Measurements from ENCODE around the gene LYPD4.

The LYPD4 gene

DNA sequence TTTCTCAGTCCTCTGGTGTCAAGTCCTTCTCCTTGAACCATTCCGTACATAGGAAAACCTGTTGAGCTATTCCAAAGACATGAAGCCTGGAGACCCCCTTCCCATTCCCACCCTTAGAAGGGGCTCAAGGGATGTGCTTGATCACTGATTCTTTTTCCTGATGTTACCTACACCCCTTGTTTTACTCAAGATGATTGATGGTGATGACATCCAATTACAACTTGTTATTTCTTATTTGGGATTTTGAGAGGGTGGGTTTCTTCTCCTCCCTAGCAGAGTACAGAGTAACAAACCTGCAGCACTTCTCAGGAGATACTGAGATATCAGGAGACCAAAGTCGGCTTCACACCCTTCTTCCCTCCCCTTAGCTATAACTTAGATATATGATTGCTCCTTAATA lies 8.9 kb upstream of the LYPD4 start:
- no peak for DNase-seq (ENCODE audit: low read depth in 3 of 3, low spot score in 1 of 3)

DNA sequence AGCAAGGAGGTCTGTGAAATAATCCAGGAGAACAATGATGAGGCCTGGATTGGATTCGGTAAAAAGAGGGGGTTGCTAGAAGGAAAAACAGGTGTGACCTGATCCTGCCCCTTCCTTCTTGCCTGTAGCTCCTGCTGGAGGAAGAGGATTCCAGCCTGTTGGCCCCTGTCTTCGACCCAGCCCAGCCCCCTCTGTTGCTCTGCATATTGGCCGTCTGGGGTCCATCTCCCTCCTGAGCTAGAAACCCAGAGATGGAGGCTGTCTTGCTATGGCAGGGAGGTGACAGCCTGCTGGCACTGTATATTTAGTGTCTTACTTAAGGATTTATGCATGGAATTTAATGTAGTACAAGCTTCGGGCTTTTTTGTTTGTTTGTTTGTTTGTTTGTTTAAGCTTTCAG lies 7.0 kb upstream of the LYPD4 start:
- no peak for DNase-seq (ENCODE audit: low read depth in 3 of 3, low spot score in 1 of 3)

DNA sequence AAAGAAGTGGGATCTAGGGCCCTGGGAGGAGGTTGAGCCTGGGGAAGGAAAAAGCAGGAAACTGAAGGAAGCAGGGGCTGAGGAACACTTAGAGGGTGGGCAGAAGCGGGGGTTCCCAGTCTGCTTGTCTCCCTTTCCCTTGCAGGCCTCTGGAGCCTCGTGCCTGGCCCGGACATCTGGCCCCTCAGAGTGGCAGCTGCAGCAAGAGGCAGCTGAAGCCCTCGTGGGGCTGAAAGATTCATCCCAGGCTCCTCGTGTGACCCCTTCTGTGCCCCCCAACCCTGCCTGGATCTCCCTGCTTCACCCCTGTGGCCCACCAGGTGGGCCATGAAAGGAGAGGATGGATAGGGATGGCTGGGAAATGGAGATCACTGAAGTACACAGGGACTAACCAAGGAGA lies 5.9 kb upstream of the LYPD4 start:
- DNase-seq (ENCODE audit: low read depth in 3 of 3, low spot score in 1 of 3), result no peak

DNA sequence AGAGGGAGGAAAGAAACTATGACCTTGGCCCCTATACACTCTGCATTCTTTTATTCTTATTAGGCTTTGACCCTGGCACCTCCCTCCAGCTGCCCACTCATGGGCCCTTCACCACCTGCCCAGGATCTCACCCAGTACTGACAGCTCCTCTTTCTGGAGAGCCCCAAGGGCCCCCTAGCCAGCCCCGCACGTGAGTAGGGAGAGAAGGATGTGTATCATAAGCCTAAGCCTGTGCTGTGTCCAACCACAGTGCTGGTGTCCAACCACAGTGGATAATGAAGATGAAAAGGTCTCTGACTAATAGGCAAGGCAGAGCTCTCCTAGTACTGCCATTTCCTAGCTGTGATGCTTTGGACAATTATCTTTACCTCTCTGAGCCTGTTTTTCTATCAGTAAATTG lies 4.6 kb upstream of the LYPD4 start:
- DNase-seq (ENCODE audit: low read depth in 3 of 3, low spot score in 1 of 3), result no peak

DNA sequence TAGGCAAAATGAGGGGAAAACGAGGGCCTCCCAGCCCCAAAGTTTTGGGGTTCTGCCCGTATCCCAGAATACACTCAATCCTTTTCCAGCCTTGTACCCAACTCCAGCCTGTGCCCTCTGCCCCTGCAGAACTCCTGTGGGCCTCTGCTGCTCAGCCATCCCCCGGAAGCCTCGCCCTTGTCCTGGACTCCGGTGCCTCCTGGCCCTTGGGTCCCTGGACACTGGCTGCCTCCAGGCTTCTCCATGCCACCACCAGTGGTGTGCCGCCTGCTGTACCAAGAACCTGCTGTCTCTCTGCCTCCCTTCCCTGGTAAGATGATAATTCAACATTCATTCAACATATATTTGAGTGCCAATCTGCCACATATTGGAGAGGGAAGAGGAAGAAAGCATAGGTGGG lies 4.2 kb upstream of the LYPD4 start:
- no peak for DNase-seq (ENCODE audit: low read depth in 3 of 3, low spot score in 1 of 3)

DNA sequence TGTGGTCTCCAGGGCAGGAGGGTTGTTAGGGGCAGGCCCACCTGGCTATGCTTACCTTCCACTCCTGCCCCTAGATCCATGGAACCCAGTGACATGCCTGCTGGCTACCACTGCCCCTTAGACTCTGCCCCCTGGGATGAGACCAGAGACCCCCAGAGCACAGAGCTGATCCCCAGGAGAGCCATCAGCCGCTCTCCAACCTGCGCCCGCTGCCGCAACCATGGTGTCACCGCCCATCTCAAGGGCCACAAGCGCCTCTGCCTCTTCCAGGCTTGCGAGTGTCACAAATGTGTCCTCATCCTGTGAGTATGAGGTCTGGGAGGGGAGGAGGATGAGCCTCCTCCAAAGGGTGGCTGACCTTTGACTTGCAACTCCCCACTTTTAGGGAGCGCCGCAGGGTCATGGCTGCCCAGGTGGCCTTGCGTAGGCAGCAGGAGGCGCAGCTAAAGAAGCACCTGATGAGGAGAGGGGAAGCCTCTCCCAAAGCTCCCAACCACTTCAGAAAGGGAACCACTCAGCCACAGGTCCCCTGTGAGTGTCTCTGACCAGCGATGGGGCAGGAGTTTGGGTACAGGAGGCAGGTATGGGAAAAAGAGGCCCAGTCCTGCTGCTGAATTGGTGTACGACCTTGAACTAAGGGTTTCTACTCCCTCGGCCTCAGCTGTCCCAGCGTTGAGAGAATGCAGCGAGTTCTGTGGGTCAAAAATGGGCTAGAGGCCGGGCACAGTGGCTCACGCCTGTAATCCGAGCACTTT lies 3.0 kb upstream of the LYPD4 start:
- DNase-seq (ENCODE audit: low read depth in 3 of 3, low spot score in 1 of 3), result no peak

DNA sequence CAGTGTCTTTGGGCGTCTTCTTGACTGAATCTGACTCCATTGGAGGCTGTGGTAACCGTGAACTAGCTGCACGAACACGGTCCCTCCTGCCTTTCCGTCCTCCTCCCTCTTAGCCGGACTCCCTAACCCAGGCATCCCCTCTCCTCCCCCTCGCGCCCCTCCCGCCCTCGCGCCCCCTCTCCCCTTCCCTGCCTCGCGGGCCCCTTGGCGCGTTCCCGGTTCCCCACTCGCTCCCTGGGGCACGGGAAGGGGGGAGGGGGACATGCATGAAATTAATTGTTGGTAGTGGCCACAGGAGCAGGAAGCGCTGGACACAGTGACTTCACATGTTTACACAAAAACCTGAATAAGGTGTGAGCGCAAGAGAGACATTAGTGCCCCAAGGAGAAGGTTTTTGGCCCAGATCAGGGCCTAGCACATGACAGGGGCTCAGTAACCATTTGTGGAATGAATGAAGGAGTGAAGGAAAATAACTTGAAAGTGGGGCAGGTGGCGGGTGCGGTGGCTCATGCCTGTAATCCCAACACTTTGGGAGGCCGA lies 638 bp upstream of the LYPD4 start:
- no peak for DNase-seq (ENCODE audit: low read depth in 3 of 3, low spot score in 1 of 3)

DNA sequence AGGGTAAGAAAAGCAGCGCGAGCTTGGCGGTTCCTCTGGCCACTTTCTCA lies 343 bp upstream of the LYPD4 start, which contains the start of gene DMRTC2:
Gene DMRTC2 (plus strand): TSS at position 42 of the 50 bp plus-strand sequence. CDS start 2,387 bp downstream, outside the sequence.
- DNase-seq (ENCODE audit: low read depth in 3 of 3, low spot score in 1 of 3), result no peak

DNA sequence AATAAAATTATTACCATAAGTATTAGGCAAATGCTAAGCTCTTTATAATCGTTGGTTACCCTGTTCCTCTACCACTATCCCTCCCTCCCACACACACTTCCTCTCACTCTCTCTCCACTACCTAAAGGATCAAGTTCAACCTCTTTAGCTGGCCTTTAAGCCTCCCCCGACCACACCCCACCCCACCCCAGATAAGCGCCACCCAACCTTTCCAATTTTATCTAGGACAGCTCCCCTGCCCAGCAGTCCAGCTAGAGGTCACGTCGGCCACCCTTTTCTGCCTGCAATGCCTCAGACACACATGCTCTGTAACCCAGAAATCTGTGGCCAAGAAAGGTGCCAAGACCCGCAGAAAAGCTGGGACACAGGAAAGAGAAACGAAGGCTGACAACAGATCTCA lies 1.1 kb downstream of the LYPD4 start:
- DNase-seq (ENCODE audit: low read depth in 3 of 3, low spot score in 1 of 3), result no peak

DNA sequence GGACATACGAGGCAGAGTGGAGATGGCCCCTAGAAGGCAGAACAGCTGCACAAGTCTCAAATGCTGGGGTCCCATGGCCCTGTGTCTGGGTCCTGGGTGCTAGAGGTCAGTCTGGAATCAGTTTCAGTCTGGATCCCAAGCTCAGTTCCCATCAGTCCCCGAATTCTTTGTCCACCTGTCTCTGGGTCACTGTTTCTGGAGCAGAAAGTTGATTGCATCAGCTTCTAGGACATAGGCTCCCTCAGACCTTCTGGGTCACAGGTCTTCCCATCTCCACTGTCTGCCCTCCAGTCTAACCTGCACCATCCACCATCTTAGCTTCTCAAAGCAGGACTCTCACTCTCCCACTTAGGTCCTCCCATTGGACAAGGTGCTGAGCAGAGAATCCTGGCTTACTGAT lies 5.3 kb downstream of the LYPD4 start:
- no peak for DNase-seq (ENCODE audit: low read depth in 3 of 3, low spot score in 1 of 3)

DNA sequence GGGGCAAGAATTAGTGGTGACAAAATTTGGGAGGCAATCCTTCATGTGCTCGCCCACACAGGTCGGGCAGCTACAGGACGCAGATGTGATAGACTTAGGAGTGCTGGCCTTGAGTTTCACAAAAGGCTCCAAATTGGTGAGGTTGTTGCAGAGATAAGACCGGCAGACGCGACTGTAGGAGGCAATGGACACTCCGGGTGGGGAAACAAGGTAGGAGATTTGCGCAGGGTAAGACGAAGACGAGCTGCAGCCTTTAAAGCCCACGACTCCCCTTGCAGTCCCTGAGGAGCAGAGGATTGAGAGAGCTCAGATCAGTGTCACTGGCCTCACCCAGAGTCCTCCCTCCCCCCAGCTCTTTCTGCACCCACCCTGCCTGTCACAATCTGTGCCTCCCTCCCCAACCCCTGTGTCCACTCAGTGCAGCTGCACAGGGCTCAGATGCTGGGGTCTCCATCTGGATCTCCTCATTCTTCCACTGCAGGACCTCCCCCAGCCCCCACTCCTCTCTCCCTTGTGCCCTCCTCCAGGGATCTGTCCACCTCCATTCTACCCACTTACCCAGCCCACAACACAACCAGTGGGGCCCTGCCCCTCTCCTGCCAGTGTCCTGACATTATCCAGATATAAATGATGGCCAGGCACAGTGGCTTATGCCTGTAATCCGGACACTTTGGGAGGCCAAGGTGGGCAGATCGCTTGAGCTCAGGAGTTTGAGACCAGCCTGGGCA lies 6.3 kb downstream of the LYPD4 start:
- DNase-seq (ENCODE audit: low read depth in 3 of 3, low spot score in 1 of 3), result no peak

DNA sequence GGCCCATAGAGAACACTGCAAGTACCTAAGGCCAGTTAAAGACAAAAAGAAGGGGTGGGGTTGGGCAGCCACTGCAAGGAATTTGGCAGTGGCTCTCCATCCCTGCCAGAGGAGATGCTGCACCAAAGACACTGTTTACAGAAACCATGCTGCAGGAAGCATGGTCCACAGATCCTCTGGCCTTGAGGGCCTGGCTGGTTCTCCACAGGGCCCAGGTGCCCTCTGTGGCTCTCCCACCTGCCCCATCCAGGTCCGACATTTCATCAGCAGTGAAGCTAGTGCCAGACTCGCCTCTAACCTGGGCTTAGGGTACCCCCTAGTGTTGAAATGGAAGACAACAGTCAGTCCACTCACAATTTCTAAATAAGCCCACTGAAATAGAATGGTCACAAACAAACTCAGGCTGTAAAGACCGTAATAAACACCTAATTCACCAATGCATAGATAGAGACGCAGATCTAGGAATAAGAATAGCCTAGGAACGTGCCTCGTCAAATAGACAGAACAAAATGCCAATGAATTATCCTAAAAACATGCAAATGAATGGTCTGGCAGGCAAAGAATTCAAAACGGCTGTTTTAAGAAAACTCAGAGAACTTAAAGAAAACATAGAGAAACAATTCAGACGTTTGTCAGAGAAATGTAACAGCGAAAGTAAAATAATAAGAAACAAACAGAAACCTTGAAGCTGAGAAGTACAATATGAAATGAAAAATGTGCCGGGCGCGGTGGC lies 23.3 kb downstream of the LYPD4 start:
- DNase-seq (ENCODE audit: low read depth in 3 of 3, low spot score in 1 of 3), result peak in 1 of 3 donors; percentile 22

DNA sequence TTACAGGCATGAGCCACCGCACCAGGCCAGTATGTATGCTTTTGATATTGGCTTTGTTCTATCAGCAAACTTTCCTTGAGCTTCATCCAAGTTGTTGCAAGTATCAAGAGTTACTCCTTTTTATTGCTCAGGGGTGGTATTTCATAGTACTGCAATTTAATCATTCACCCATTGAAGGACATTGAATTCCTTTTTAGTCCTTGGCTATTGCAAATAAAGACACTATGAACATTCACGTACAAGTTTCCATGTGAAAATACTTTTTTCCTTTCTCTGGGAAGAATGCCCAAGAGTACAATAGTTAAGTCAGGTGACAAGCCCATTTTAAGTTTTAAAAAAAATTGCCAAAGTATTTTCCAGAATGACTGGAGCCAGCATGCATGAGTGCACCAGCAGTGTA lies 27.7 kb downstream of the LYPD4 start:
- no peak for DNase-seq (ENCODE audit: low read depth in 3 of 3, low spot score in 1 of 3)

DNA sequence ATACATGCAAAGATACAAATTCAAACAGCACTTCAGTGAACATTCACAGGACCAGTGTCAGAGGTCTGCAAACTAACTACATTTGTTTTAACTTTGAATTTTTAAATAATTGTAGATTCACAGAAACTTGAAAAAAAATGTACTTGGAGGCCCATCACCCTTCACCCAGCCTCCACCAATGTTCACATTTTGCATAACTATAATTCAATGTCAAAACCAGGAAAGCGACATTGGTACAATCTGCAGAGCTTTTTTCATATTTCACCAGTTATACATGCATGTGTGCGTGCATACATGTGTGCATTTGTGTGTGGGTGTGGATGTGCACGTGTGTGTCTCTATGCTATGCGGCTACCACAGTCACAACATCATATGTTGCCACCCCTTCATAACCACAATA lies 29.2 kb downstream of the LYPD4 start:
- DNase-seq (ENCODE audit: low read depth in 3 of 3, low spot score in 1 of 3), result no peak

DNA sequence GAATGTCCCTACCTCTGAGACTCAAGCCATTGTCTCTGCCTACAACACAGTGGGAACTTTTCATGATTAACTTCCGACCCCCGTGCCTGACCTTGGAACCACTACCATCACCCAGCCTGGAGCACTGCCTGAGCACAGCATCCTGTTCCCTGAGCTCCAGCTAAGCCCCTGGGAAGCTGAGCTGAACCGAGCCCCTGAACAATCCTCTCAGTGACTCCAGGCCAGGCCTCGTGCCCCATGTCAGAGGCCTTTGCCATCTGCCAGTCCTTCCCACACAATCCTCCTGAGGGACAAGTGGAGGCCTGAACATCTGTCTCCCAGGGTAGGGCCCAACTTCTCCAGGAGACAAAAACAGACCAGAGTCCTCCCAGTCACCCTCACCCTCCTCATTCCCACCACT lies 30.6 kb downstream of the LYPD4 start:
- no peak for DNase-seq (ENCODE audit: low read depth in 3 of 3, low spot score in 1 of 3)

DNA sequence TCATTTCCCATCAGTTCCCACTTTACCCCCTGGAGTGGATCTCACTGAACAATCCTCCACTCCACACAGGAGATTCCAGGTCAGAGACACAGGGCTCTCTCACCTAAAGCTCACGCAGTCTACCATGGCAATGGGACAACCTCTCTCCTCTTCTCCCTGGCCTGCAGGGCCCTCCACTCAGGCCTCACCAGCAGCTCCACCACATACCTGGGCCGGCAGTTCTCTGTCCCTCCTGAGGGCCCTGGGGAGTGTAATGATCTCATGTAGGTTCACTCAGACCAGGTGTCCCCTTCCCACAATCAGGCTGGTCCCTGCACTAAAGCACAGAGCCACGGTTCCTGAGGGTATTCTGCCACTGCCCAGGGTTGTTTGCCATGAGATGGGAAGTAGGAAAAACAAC lies 32.5 kb downstream of the LYPD4 start:
- DNase-seq (ENCODE audit: low read depth in 3 of 3, low spot score in 1 of 3), result no peak

DNA sequence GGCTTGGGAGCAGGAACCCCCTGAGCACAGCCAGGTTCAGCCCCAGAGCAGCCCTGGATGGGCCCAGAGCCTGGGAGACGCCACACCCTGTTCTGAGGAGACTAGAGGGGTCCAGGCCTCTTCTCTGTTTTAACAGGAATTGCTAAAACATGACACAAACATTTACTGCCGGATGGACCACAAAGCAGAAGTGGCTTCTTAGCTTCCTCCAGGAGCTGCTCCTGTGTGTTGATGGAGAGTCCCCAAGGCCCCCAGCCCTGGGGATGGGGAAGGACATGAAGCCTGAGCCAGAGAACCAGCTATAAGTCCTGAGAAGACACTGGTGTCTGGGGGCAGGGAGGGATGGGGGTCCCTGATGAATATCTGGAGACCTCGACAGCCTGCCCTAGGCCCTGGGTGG lies 33.4 kb downstream of the LYPD4 start:
- DNase-seq (ENCODE audit: low read depth in 3 of 3, low spot score in 1 of 3), result no peak

DNA sequence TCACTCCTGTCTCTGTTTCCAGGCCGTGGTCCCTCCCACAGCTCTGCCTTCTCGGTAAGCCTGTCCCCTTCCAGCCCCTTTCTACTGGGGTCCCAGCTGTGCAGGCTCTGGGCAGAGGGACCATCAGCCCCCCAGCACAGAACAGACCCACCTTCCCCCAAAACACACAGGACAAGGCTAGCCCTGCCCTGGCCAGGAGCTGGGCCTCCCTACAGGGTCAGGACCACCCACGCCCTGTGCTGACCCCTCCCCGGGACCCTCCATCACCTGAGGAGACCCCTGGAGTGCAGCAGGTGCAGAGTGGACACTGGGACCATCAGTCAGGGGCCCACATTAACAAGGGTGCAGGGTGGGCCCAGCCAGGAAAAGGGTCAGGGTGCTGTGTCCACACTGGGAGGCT lies 34.2 kb downstream of the LYPD4 start:
- DNase-seq (ENCODE audit: low read depth in 3 of 3, low spot score in 1 of 3), result no peak

DNA sequence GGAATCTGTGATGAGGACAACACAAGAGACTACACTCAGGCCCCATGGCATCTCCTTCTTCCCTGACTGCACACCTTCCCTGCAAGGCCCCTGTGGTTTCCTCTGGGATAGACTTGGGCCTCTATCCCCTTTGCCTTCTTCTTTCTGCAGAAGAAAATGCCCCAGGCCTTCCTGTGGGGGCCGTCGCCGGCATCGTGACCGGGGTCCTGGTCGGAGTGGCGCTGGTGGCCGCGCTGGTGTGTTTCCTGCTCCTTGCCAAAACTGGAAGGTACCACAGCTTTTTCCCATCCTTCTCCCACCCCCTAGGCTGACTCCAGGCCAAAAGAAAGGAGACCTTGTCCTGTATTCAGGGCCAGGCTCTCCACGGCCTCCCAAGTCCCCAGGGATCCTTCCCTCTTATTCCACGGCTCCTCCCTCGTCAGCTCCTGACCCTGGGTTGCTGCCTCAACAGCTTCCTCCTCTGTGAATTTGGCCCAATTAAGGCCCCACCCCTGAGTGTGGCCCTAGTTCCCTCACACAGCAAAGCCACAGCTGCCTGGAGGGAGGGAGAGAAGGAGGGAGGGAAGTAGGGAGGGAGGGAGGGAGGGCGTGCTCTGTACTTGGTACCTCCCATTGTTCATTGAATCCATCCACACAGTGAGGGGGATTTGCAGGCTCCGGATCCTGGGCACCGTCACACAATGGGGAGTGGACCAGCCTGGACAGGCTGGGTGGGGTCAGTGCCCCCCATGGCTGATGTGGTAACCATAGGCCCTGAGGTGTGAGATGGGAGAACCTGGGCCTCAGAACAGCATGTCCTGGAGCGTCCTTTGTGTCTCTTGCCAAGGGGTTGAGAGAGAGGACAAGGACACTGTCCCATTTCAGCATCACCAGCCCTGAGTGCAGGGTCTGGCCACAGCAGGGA lies 35.6 kb downstream of the LYPD4 start:
- DNase-seq (ENCODE audit: low read depth in 3 of 3, low spot score in 1 of 3), result no peak

DNA sequence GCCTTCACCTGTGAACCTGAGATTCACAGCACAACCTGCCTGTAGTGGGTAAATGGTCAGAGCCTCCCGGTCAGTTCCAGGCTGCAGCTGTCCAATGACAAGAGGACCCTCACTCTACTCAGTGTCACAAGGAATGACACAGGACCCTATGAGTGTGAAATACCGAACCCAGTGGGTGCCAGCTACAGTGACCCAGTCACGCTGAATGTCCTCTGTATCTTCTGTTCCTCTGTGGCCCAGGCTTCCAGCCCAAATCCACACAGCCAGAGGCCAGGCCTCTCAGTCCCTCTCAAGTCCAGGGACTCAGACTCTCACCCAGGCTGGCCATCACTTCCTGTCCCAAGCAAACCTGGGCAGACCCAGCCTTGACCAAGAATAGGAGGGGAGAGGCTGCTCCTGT lies 37.3 kb downstream of the LYPD4 start:
- no peak for DNase-seq (ENCODE audit: low read depth in 3 of 3, low spot score in 1 of 3)

DNA sequence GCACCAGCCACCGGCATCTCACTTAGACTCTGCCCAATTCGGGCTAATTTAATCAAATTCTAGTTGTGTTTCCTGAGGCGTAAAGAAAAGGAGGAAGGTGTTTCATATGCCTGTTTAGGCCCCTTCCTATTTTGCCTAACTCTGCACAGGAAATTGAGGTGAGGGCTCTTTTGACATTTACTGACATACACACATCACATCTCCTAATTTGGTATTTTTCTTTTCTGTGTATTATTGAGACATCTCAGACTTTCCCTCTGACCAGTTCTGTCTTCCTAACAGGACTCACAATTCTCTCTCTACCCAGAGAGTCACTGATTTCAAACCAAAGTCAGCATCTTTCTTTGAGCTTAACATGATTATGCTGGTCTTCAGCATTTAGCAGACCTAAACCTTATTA lies 40.1 kb downstream of the LYPD4 start:
- DNase-seq (ENCODE audit: low read depth in 3 of 3, low spot score in 1 of 3), result no peak

DNA sequence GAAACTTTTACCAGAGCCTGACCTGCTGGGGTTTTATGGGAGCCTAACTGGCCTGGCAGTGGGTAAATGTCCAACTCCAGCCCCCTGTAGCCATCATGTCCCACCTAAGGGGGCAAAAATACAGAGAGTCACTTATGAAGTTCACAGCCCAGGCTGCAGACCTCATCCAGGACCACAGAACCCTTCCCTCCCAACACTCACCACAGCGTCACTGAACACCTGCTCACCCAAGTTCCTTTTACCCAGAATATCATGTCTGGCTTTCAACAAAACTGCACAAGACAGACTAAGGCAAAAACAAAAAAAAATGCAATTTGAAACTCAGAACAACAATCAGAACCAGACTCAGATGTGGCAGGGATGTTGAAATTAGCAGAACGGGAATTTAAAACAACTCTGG lies 41.7 kb downstream of the LYPD4 start:
- no peak for DNase-seq (ENCODE audit: low read depth in 3 of 3, low spot score in 1 of 3)

Measured in stimulated activated CD4-positive, alpha-beta T cell treated with anti-CD3 and anti-CD28 coated beads, TNF-alpha, amount 100 ng/mL, for 1 hour (primary cell).